ENCODE measurements around the gene CCDC97.

DNA sequence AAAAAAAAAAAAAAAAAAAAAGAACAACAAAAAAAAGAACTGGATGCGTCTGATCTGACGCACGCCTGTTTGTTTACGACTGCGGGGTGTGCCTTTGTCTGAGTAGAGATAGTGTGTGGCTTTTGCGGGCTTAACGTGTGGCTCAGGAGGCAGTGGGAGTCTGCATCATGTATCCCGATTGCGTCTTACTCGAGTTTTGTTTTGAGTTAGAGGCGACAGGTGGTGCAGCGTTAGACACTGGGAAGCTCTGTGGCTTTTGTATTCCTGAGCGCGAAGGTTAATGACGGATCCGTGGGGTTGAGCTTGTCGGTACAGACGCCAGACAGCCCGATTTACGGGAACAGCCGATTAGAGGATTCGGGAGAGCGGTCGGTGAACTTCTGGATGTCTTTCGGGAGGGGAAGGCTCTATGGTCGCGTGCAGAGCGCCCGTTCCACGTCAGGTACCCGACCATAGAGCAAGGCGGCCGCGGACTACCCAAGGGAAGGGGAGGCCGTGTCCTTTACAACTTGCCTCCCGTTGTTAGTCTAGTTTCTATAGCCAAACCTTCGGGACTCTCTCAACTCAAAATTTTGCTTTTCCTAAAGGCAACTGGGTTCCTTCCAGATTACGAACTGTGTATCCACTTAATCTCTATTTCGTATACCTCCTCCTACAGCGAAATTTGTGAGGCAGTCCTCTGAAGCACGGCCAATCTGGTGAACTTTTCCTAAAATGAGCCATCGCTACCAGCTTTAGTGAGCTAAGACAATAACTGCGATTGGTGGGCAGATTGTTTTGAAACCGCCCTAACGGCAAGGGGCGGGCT, 46.7 kb upstream of the CCDC97 start:
- TF ChIP-seq EZH2 (IDR thresholded peaks at IDR 0.05; ENCODE audit: borderline replicate concordance), result no peak
- TF ChIP-seq, protein P1, sequence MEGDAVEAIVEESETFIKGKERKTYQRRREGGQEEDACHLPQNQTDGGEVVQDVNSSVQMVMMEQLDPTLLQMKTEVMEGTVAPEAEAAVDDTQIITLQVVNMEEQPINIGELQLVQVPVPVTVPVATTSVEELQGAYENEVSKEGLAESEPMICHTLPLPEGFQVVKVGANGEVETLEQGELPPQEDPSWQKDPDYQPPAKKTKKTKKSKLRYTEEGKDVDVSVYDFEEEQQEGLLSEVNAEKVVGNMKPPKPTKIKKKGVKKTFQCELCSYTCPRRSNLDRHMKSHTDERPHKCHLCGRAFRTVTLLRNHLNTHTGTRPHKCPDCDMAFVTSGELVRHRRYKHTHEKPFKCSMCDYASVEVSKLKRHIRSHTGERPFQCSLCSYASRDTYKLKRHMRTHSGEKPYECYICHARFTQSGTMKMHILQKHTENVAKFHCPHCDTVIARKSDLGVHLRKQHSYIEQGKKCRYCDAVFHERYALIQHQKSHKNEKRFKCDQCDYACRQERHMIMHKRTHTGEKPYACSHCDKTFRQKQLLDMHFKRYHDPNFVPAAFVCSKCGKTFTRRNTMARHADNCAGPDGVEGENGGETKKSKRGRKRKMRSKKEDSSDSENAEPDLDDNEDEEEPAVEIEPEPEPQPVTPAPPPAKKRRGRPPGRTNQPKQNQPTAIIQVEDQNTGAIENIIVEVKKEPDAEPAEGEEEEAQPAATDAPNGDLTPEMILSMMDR (IDR thresholded peaks at IDR 0.05; ENCODE audit: poor library complexity), result no peak
- TF ChIP-seq EZH2phosphoT487 (IDR thresholded peaks at IDR 0.05; ENCODE audit: low read depth, severe bottlenecking, unreplicated experiment), result no peak

All from hepatocyte (in vitro differentiated cells).